Effector CD4-positive, alpha-beta T cell (primary cell): ENCODE data around the gene HNRNPLL.
"Not testable (repeated sequence)": the region's sequence is repeated elsewhere in the genome, so short reads cannot be mapped to it uniquely, and the experiment has no call there.

ENCODE experiments used
- DNase-seq: peaks from one replicate; pipeline ENCODE4 v3.0.0-alpha.2; 2020

HNRNPLL gene

GRCh38 chr2:38551171-38551570 lies 51.6 kb downstream of the HNRNPLL start:
- no peak for DNase-seq

- no peak for DNase-seq
These were observed 52.9 kb downstream of the HNRNPLL start for GRCh38 chr2:38549851-38550250.

- DNase-seq: no peak
These were observed 53.5 kb downstream of the HNRNPLL start for GRCh38 chr2:38549071-38549704.

GRCh38 chr2:38547791-38548190 lies 54.9 kb downstream of the HNRNPLL start:
- no peak for DNase-seq

GRCh38 chr2:38546585-38546984 lies 56.1 kb downstream of the HNRNPLL start:
- no peak for DNase-seq

GRCh38 chr2:38546064-38546463 lies 56.7 kb downstream of the HNRNPLL start:
- DNase-seq: no peak

- not testable (repeated sequence) for DNase-seq
These were observed 60.5 kb downstream of the HNRNPLL start for GRCh38 chr2:38542248-38542631.

- no peak for DNase-seq
These were observed 62.0 kb downstream of the HNRNPLL start for GRCh38 chr2:38540580-38541286.

GRCh38 chr2:38539086-38539485 lies 63.6 kb downstream of the HNRNPLL start:
- DNase-seq: no peak

GRCh38 chr2:38537937-38538525 lies 64.7 kb downstream of the HNRNPLL start:
- DNase-seq: no peak

GRCh38 chr2:38537296-38537695 lies 65.4 kb downstream of the HNRNPLL start:
- DNase-seq: not testable (repeated sequence)

GRCh38 chr2:38535744-38536506 lies 66.8 kb downstream of the HNRNPLL start:
- DNase-seq: peak; percentile 74

- DNase-seq: no peak
These were observed 67.4 kb downstream of the HNRNPLL start for GRCh38 chr2:38535404-38535743.

- DNase-seq: no peak
These were observed 67.9 kb downstream of the HNRNPLL start for GRCh38 chr2:38534746-38535403.

GRCh38 chr2:38533757-38534545 lies 68.8 kb downstream of the HNRNPLL start:
- DNase-seq: no peak

- DNase-seq: no peak
These were observed 69.5 kb downstream of the HNRNPLL start for GRCh38 chr2:38533180-38533579.

GRCh38 chr2:38532366-38532765 lies 70.4 kb downstream of the HNRNPLL start:
- no peak for DNase-seq

- DNase-seq: no peak
These were observed 73.5 kb downstream of the HNRNPLL start for GRCh38 chr2:38529208-38529607.

GRCh38 chr2:38528534-38528933 lies 74.2 kb downstream of the HNRNPLL start:
- no peak for DNase-seq

- DNase-seq: no peak
These were observed 74.7 kb downstream of the HNRNPLL start for GRCh38 chr2:38528008-38528442.

- no peak for DNase-seq
These were observed 75.3 kb downstream of the HNRNPLL start for GRCh38 chr2:38527338-38528007.

- DNase-seq: no peak
These were observed 76.5 kb downstream of the HNRNPLL start for GRCh38 chr2:38526195-38526594.
